ENCODE results near the gene PRKAR1B. TPM values are rescaled to one million over a fixed set of nuclear protein-coding genes. Genes with fewer than 3 reads are reported as not detected.

The PRKAR1B gene
- total RNA-seq, 1 experiment from 2014 or later: 43.3 TPM

DNA sequence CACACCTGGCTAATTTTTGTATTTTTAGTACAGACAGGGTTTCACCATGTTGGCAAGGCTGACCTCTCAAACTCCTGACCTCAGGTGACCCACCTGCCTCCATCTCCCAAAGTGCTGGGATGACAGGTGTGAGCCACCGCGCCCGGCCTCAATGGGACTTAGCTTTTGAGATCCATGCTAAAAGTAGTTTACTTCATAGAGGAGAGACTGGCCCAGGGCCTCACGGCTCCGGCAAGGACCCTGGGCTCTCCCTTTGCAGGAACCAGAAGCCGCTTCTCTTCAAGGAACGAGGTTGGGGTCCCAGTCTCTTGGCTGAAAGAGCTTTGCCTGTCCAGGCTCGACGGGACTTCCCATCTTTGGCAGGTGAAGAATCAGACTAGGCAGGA lies 30.7 kb downstream of the PRKAR1B start:
- Mint-ChIP-seq H3K9me3 (peaks cover 0 to 4% of the 10 kb centered on the region in 2 experiments; a peak in 2 of 5 replicates), H3K27ac (no peak overlapping the region), H3K36me3 (ENCODE audit: insufficient read depth in 1 of 3, low read depth in 3 of 3) (peaks cover 25 to 55% (median 32%) of the 10 kb centered on the region in 3 experiments; a peak in 6 of 7 replicates), H3K4me1 (peaks cover 5 to 9% of the 10 kb centered on the region in 2 experiments), H3K4me3 (no peak overlapping the region), H3K27me3 (ENCODE audit: low read depth) (no peaks in the 10 kb centered on the region)
- no peaks in the 10 kb centered on the region for H3K4me1 ChIP-seq (ENCODE audit: insufficient read depth, low read length)
- no peaks in the 10 kb centered on the region for H3K27me3 ChIP-seq (ENCODE audit: insufficient read depth, low read length)
- no peak overlapping the region for H2BK15ac ChIP-seq (ENCODE audit: low read depth, low read length)
- no peak overlapping the region for H4K91ac ChIP-seq (ENCODE audit: insufficient read length, low read depth, low read length)
- no peak overlapping the region for H3K23ac ChIP-seq (ENCODE audit: insufficient read length, low read depth, low read length)
- TF ChIP-seq, protein P1, sequence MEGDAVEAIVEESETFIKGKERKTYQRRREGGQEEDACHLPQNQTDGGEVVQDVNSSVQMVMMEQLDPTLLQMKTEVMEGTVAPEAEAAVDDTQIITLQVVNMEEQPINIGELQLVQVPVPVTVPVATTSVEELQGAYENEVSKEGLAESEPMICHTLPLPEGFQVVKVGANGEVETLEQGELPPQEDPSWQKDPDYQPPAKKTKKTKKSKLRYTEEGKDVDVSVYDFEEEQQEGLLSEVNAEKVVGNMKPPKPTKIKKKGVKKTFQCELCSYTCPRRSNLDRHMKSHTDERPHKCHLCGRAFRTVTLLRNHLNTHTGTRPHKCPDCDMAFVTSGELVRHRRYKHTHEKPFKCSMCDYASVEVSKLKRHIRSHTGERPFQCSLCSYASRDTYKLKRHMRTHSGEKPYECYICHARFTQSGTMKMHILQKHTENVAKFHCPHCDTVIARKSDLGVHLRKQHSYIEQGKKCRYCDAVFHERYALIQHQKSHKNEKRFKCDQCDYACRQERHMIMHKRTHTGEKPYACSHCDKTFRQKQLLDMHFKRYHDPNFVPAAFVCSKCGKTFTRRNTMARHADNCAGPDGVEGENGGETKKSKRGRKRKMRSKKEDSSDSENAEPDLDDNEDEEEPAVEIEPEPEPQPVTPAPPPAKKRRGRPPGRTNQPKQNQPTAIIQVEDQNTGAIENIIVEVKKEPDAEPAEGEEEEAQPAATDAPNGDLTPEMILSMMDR (conservative IDR thresholded peaks at IDR 0.05): no peak
- H3K79me2 ChIP-seq (ENCODE audit: insufficient read depth, low read length): no peaks in the 10 kb centered on the region
- no peak overlapping the region for H3K4me2 ChIP-seq (ENCODE audit: insufficient read depth, insufficient read length, low read length)
- no peak overlapping the region for H3K4ac ChIP-seq (ENCODE audit: low read depth, low read length)
- no peak overlapping the region for H4K5ac ChIP-seq (ENCODE audit: insufficient read length, low read depth, low read length)
- no peak for DNase-seq
- no peak overlapping the region for H2AFZ ChIP-seq (ENCODE audit: low read length)
- no peaks in the 10 kb centered on the region for H3K23me2 ChIP-seq (ENCODE audit: insufficient read length, low read depth, low read length, poor library complexity, severe bottlenecking)
- peaks cover 2% of the 10 kb centered on the region for H3K79me1 ChIP-seq (ENCODE audit: insufficient read depth, low read depth, low read length, poor library complexity, severe bottlenecking)
- no peak overlapping the region for H3K27ac ChIP-seq (ENCODE audit: insufficient read length, low read depth, low read length)
- H4K20me1 ChIP-seq (ENCODE audit: control insufficient read depth, insufficient read depth, insufficient read length): peaks cover 5% of the 10 kb centered on the region
- no peak overlapping the region for H2BK12ac ChIP-seq (ENCODE audit: insufficient read length, low read depth, low read length)
- H2BK120ac ChIP-seq (ENCODE audit: low read depth, low read length, poor library complexity, severe bottlenecking): no peak overlapping the region
- H3K9ac ChIP-seq (ENCODE audit: extremely low read depth, insufficient read length, low read length): no peak overlapping the region
- H3K18ac ChIP-seq (ENCODE audit: insufficient read length, low read depth, low read length): no peak overlapping the region
- no peak overlapping the region for H3K14ac ChIP-seq (ENCODE audit: insufficient read depth, low read length)
- H2AK5ac ChIP-seq (ENCODE audit: insufficient read length, low read length): no peak overlapping the region
- H3T11ph ChIP-seq (ENCODE audit: low read length): no peak overlapping the region
- no peak overlapping the region for H2BK20ac ChIP-seq (ENCODE audit: low read depth, low read length, poor library complexity, severe bottlenecking)
- no CpG with 5 or more reads among the region's 9 CpGs for WGBS (ENCODE audit: extremely low coverage, insufficient read length, low lambda C conversion rate)
- H3K9me3 ChIP-seq (ENCODE audit: control insufficient read depth, low read depth, low read length): no peaks in the 10 kb centered on the region
- no peak overlapping the region for H2BK5ac ChIP-seq (ENCODE audit: insufficient read length, low read length)
- no peak overlapping the region for H3K56ac ChIP-seq (ENCODE audit: insufficient read length, low read depth, low read length)
- H4K8ac ChIP-seq (replicated peaks; ENCODE audit: insufficient read length, low read depth, low read length): no peak overlapping the region
